ENCODE results near the gene MTMR6.
A peak's percentile ranks its signal among the peaks of the same experiment; 100 is the strongest.
"Not testable (repeated sequence)": the region's sequence is repeated elsewhere in the genome, so short reads cannot be mapped to it uniquely, and the experiment has no call there.

The MTMR6 gene

DNA sequence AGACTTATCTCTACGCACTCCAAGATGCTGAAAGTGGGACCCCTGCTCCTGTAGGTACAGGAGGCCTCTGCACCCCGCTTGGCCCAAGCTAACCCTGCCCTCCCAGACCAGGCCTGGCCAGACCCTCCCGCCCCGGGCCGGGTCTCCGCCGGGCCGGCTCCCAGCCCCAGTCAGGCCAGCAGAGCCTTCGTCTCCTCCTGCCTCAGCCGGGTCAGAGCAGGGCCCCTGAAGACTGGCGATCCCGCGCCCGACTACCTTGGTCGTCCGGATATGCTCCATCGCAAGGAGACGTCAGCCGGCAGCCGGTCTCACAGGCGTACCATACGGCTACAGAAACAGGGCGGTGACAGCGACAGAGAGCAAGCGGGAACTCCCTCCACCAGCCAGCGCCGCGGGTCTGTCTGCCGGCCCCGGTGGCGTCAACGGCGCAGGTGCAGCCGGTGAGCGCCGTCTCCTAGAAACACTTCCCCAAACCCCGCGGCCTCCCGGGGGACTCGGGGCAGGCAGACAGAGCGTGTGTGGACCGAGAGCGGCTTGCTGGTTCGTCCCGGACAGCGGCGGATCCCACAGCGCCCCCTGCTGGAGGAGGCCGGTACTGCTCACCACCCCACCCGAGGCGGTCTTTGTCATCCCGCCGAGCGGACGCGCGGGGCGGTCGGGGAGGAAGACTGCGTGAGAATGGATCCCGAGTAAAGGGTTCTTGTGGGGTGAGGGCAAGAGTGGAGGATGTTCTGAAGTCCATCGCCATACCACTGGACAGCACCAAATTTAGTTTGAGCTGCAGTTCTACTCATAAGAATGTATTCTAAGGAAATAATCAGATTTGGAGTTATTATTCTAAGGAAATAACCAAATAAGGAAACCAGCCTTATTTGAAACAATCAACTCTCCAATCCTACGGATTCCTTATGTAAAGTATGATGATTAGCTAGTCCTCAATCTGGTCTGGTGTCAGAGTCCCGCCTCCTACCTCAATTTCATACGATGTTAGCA, at the start of gene MTMR6:
TSS of gene MTMR6 (minus strand) at position 520 of the 993 bp plus-strand sequence. CDS start at position 279, 241 bp downstream.
- DNase-seq (ENCODE audit: low read depth) = peak; percentile 95

DNA sequence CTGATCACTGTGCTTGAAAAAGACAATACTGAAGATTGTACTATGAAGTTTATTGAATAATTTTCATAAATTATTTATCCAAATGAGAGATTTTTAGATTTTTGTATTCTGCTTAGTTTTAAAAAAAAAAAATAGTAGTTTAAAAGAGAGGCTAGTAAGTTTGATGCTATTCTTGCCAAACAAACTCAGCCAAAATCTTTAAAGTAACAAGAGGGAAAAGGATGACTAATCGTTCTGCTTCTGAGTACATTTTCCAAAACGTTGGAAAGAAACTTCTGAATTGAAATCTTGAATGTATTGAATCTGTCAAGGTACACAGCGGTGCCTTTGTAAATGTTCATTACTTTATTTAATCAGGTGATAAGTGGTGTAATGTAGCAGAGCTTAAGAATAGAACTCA, 48.6 kb upstream of the MTMR6 start:
- DNase-seq (ENCODE audit: low read depth) = no peak

GRCh38 chr13:25330541-25330940, 43.3 kb upstream of the MTMR6 start:
- no peak for DNase-seq (ENCODE audit: low read depth)

GRCh38 chr13:25329706-25330105, 42.4 kb upstream of the MTMR6 start:
- DNase-seq (ENCODE audit: low read depth) = no peak

DNA sequence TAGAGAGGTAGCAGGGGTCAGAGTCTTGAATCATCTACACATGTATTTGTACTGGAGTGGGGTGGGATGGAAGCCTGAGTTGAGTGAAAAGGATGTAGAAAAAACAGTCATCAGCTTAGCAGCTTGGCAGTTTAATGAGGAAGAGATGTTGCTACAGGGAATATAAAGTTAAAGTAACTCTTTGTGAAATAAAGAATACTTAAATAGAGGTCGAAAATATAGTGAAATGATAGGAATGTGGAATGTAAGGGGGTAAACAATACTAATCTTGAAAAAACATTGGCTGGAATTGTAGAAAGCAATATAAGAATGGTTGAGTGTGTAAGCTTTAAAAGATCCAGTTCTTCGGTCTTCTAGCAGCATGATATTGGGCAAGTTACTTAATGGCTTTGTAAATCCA, 36.8 kb upstream of the MTMR6 start:
- DNase-seq (ENCODE audit: low read depth) = no peak

DNA sequence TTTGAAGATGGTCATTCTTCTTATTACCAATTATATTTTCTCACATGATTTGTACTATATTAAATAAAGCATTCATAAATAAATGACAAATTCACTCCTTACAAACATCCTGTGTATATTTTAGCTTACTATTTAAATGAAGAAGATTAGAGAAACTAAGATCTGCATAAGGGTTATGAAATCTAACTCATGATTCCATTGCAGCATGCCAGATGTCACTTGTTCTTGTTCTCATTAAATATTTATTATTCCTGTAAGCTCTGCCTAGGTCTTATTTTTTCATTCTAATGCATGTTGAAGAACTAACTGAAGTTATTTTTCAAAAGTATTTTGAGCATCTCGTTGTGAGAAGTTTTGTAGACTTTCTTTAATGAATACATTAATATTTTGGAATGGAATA, 32.5 kb upstream of the MTMR6 start:
- no peak for DNase-seq (ENCODE audit: low read depth)

- DNase-seq (ENCODE audit: low read depth) = not testable (repeated sequence)
Measured at GRCh38 chr13:25318946-25319345, 31.7 kb upstream of the MTMR6 start.

DNA sequence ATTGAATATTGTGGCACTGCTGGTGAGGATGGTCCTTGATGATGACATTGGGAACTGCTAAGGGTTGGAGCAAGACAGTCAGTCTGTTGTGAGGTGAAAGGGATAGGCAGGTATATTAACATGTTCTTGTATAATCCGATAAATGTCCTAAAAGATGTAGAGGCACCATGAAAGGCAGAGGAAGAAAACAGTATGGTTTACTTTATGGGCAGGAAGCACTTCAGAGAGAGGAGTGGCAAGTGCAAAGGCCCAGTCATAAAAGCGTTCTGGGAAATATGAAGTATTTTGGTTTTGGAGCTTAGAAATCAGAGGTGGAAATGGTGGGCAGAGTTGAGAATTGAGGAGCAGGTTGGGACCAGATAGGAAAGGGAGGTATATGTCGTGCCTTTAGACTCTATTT, 23.6 kb upstream of the MTMR6 start:
- no peak for DNase-seq (ENCODE audit: low read depth)

DNA sequence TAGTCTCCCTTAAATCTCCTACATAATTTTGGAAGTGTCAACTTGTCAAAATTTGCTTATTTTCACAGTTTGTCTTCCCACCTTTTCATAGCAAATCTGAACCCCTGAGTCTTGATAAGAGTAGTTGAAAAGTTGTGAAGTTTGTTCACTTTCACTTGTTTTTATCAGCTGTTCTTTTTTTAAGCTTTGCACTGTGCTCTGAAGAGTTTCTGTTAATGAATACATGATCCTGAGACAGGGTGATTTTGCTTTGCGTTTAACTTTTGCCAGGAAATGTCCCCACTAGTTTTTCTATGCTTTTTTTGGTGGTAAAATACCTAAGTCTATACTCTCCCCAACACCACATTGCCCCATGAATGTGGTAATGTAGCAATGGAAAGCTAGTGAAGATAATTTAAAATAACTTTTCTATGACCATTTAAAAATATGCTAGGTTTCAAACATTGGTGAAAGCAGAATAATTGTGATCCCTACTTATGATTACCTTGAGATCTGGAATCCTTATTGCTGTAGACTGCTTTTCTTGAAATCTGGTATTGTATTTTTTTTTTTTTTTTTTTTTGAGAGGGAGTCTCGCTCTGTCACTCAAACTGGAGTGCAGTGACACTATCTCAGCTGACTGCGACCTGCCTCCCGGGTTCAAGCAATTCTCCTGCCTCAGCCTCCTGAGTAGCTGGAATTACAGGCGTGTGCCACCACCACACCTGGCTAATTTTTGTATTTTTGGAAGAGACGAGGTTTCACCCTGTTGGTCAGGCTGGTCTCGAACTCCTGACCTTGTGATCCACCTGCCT, 19.6 kb upstream of the MTMR6 start:
- DNase-seq (ENCODE audit: low read depth) = no peak

- no peak for DNase-seq (ENCODE audit: low read depth)
Measured at GRCh38 chr13:25302121-25302520, 14.8 kb upstream of the MTMR6 start.

GRCh38 chr13:25301347-25302113, 14.2 kb upstream of the MTMR6 start, which contains the start of gene NUP58:
Gene NUP58, plus strand, starts transcription at chr13:25301625. Its CDS starts 149 bp downstream, at chr13:25301774.
- DNase-seq (ENCODE audit: low read depth) = peak; percentile 88

DNA sequence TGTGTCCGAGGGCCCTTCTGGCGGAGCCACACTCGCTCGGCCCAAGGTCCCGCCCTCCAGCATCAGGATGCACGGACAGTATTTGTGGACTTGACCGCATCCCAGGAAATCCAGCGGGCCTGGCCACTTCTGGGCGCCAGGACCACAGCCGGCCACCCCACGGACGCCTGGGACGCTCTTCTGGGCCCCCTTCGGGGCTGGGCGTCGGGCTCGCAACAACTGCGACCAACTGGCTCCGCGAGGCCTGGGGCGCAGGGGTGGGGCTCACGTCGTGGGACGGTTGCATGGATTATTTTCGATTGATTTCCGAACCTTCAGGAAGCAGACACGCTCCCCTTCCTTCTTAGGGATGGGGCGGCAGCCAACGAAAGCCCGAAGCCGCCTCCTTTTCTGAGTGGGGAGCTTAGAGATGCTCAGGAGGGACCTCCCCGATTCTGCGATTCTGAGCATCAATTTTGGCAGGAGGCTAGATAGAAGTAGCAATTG, 13.6 kb upstream of the MTMR6 start:
- peak; percentile 10 for DNase-seq (ENCODE audit: low read depth)

- DNase-seq (ENCODE audit: low read depth) = no peak
Measured at GRCh38 chr13:25295701-25296100, 8.4 kb upstream of the MTMR6 start.

DNA sequence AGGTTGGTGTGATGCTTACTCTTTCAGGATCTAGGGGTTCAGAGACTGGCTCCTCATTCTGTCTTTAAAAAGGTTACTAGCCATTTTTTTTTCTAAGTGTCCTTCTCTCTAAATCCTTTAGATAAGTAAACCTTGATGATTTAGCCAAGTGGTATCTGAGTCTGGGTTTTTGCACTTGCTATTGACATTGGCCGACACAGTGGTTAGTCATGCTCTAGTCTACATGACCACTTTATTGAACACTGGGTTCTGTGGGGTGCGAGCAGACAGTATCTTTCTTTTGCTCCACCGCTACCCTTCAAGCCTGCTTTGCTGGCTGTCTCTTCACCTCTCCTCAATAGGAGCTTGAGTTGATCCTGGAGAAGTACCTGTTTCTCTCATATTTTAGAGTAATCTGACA, 7.9 kb upstream of the MTMR6 start:
- no peak for DNase-seq (ENCODE audit: low read depth)

- DNase-seq (ENCODE audit: low read depth) = no peak
Measured at GRCh38 chr13:25292301-25292700, 5.0 kb upstream of the MTMR6 start.

- no peak for DNase-seq (ENCODE audit: low read depth)
Measured at GRCh38 chr13:25291691-25292090, 4.4 kb upstream of the MTMR6 start.

- no peak for DNase-seq (ENCODE audit: low read depth)
Measured at GRCh38 chr13:25288966-25289365, 1.7 kb upstream of the MTMR6 start.

DNA sequence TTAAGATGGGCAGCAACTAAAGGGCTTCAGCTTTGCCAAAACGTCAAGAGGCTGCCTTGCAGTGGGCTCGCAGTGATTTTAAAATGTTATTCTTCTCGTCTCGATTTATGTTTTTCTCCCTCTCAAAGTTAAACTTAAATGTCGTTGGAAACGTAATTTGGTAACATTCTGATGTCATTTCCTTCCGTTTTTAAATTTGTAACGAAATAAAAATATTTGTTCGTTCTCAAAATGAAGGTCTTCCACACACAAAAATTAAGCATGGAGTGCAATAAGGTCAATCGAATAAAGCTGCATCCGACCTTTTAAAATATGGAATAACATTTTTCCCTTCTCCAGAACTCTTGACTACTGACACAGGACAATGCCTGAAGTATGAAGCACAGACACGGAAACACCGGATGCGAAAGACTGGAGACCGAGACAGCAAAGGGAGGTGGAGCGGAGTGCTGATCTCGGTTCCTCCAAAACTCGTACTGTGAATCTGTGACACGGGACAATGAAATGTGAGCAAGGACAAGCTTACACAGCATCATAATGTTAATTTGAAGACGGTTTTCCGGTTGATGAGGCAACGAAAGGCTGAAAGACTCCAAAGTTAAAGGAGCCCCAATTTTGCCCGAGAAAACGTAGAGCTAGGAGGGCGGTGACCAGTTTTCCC, 850 bp downstream of the MTMR6 start:
- no peak for DNase-seq (ENCODE audit: low read depth)

DNA sequence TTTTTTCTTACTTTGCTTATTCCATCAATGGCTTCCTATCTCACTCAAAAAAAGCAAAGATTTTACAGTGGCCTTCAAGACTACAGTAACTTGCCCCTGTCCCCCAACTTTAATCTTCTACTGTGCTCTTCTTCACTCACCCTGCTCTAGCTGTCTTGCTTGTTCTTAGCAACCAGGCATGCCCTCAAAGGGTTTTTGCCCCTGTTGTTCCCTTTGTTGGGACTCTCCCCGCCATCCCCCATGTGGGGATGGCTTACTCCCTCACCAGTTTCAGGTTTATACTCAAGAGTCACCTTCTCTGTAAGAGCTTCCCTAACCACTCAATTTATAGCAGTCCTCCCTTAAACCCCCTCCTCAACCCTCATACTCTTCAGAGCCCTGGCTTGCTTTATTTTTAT, 5.4 kb downstream of the MTMR6 start:
- DNase-seq (ENCODE audit: low read depth) = no peak

- no peak for DNase-seq (ENCODE audit: low read depth)
Measured at GRCh38 chr13:25281193-25281934, 5.9 kb downstream of the MTMR6 start.

- DNase-seq (ENCODE audit: low read depth) = no peak
Measured at GRCh38 chr13:25280396-25280795, 6.9 kb downstream of the MTMR6 start.

Data from activated gamma-delta T cell treated with anti-CD3 and anti-CD28 coated beads, Interleukin-2, amount 50 U/mL, for 16 hours (primary cell).